8988T (cell line): ENCODE data around the gene NANOGP8.
"Not testable (repeated sequence)": the region's sequence is repeated elsewhere in the genome, so short reads cannot be mapped to it uniquely, and the experiment has no call there.

ENCODE experiments used
- DNase-seq: peaks from one replicate; pipeline ENCODE4 v3.0.0; 2011

Gene NANOGP8

DNA sequence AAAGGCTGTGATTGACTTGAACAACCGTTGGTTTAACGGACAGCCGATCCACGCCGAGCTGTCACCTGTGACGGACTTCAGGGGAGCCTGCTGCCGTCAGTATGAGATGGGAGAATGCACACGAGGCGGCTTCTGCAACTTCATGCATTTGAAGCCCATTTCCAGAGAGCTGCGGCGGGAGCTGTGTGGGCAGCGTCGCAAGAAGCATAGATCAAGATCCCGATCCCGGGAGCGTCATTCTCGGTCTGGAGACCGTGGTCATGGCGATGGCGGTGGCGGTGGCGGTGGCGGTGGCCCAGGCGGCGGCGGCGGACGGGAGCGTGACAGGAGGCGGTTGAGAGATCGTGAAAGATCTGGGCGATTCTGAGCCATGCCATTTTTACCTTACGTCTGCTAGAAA lies 7.8 kb upstream of the NANOGP8 start:
- no peak for DNase-seq

DNA sequence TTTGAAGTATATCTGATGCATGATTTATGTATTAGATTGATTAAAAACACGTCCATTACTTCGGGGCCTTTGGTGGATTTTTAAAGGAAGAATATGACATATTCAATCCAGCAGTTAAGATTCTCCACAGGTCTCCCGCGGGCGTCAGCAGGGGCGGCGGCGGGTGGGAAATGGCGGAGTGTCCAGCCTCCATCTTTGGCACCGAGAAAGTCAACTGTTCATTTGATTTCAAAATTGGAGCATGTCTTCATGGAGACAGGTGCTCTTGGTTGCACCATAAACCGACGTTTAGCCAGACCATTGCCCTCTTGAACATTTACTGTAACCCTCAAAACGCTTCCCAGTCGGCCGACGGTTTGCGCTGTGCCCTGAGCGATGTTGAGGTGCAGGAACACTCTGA lies 7.2 kb upstream of the NANOGP8 start:
- DNase-seq: no peak

DNA sequence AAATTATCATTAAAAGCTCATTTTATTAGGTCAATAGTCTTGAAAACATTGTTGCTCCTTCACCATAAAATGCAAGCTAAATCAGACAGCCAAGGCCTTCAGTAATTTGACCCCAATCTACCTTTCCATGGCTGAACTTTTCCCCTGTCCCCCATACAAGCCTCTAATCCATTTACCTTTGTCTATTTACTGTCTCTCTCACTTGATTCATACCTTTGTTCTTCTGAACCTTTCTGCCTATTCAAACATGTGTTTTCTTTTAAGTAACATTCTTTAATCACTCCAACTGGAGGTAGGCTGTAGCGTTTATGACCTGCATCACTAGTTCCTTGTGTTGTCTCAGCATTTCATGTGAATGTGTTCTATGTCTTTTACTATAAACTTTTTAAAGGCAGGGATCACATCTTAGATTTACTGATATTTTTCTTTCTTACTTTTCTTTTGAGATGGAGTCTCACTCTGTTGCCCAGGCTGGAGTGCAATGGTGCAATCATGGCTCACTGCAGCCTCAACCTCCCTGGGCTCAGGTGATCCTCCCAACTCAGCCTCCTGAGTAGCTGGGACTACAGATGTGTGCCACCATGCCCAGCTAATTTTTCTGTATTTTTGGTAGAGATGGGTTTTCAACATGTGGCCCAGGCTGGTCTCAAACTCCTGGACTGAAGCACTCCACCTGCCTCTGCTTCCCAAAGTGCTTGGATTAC lies 5.2 kb upstream of the NANOGP8 start:
- DNase-seq: no peak

DNA sequence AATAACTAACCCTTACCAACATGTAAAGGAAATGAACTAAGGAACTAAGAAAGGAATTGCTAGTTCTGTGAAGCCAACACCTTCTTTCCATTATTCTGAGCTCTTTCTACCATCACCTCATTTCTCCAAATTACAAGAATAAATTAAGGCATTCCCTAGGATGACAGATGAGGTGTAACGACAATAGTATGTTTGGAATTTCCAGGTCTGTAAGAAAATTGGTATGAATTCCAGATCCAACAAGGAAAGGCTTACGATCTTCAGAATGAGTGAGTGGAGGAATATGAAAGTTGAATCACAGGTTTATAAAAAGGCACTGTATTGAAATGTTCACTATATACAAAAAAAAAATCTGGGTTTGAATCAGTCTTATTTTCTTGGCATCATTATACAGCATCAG lies 4.5 kb upstream of the NANOGP8 start:
- no peak for DNase-seq

DNA sequence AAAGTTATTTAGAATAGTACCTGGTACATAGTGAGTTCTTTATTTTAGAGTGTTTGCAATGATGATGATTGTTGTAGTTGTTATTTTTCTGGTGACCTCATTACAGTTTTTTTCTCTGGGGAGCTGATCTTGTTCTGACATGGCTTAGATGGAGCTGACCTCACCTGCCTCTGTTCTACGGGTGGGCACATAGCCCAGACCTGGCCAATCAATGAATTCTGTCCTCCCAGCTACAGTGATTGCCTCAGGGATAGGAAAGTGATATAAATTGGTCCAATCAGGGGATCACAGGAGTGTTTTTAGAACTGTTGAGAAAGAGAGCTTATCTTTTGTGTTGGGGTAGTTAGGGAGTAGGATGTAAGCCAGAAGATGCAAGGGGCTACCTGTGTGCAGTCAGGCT lies 3.2 kb upstream of the NANOGP8 start:
- DNase-seq: no peak

DNA sequence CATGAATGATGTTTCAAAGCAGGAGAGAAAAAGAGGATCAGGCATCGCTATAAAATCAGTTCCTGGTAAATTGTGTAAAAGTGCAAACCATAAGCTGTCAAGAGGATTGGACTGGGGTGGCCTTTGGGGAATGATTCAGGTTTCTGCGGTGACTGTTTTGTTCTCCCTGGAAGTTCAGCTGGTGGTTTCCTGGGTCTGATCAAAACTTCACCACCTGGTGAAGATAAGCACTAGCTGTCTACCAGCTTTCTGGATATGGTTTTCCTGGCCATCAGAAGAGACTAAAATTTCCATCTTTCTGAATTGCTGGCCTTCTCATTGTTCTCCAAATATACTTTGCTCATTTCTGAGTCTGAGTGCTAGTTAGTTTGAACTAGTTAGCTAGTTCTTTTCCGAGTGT lies 2.7 kb upstream of the NANOGP8 start:
- DNase-seq: no peak

DNA sequence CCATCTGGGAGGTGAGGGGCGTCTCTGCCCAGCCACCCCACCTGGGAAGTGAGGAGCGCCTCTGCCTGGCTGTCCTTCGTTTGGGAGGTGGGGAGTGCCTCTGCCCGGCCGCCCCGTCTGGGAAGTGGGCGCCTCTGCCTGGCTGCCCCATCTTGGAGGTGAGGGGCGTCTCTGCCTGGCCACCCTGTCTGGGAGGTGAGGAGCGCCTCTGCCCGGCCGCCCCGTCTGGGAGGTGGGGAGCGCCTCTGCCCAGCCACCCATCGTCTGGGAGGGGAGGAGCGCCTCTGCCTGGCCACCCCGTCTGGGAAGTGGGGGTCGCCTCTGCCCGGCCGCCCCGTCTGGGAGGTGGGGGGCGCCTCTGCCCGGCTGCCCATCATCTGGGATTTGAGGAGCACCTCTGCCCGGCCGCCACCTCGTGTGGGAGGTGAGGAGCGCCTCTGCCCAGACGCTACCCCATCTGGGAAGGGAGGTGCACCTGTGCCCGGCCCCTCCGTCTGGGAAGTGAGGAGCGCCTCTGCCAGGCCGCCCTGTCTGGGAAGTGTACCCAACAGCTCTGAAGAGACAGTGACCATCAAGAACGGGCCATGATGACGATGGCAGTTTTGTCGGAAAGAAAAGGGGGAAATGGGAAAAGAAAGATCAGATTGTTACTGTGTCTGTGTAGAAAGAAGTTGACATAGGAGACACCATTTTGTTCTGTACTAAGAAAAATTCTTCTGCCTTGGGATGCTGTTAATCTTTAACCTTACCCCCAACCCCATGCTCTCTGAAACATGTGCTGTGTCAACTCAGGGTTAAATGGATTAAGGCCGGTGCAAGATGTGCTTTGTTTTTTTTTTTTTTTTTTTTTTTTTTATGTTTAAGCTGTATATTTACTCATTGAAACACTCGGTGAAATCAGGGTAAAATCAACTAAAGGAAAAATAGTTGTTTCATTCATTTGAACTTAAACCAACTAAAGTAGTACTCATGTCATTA lies 2.4 kb downstream of the NANOGP8 start:
- DNase-seq: not testable (repeated sequence)

DNA sequence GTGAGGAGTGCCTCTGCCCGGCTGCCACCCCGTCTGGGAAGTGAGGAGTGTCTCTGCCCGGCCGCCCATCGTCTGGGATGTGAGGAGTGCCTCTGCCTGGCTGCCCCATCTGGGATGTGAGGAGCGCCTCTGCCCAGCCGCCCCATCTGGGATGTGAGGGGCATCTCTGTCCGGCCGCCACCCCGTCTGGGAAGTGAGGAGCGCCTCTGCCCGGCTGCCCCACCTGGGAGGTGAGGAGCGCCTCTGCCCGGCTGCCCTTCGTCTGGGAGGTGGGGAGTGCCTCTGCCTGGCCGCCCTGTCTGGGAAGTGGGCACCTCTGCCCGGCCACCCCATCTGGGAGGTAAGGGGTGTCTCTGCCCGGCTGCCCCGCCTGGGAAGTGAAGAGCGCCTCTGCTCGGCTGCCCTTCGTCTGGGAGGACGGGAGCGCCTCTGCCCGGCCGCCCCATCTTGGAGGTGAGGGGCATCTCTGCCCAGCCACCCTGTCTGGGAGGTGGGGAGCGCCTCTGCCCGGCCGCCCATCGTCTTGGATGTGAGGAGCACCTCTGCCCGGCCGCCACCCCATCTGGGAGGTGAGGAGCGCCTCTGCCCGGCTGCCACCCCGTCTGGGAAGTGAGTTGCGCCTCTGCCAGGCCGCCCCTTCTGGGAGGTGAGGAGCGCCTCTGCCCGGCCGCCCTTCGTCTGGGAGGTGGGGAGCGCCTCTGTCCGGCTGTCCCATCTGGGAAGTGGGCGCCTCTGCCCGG lies 3.3 kb downstream of the NANOGP8 start:
- DNase-seq: not testable (repeated sequence)

DNA sequence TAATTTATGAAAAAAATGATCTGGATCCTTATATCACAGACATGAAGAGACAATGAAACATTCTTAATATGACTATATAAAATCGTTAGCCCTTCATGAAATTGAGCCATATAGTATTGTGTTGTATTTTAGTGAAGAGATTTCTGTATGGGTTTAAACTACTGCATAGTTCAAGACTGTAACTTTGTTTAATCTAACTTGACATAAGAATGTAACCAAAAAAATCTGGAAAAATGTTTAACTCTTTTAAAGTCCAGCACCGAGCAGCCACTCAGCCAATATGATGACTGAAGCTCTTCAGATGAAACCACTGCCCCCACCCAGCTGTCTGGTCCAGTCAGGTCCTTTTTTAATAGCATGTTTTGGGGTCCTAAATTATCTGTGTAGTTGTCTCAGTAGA lies 4.9 kb downstream of the NANOGP8 start:
- no peak for DNase-seq

DNA sequence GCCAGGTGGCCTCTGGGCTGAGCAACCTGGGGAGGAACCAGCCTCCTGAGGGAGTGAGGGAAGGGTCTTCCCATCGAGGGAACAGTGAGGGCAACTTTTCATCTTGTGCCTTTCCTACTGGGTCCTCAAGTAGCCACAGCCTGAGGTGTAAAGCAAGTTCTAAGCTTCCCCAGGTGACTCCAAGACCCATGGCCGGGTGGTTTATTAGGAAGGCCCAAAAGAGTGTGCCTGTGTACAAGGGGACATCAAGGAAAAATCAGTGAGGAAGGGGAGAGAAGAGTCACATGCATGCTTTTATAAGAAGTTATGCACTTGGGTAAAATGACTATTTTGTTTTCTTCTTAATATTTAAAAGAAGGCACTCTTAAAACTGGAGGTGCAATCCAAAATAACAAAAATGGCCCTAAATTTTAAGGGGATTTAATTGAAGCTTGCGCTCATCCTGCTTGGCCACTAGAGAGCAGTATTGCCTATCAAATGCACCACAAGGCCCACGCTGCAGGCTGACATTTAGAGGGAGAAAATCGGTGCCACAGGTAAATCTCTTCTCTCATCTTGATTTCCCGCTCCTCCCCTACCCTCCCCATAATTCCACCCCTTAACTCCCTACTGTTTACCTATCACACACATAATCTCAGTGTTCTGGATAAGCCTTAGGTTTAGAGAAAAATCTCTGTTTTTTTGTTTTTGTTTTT lies 6.7 kb downstream of the NANOGP8 start:
- peak; percentile 45 for DNase-seq

DNA sequence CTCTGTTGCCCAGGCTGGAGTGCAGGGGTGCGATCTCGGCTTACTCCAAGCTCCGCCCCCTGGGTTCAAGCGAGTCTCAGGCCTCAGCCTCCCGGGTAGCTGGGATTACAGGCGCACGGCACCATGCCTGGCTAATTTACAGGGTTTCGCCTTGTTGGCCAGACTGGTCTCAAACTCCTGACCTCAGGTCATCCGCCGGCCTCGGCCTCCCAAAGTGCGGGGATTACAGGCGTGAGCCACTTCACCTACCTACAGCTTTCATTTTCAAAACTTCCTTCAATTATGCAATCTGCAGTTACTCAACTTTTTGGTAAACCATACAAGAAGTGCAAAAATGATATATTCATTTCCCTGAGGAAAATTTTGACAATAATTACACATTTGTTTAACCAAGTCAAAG lies 14.0 kb downstream of the NANOGP8 start:
- no peak for DNase-seq

DNA sequence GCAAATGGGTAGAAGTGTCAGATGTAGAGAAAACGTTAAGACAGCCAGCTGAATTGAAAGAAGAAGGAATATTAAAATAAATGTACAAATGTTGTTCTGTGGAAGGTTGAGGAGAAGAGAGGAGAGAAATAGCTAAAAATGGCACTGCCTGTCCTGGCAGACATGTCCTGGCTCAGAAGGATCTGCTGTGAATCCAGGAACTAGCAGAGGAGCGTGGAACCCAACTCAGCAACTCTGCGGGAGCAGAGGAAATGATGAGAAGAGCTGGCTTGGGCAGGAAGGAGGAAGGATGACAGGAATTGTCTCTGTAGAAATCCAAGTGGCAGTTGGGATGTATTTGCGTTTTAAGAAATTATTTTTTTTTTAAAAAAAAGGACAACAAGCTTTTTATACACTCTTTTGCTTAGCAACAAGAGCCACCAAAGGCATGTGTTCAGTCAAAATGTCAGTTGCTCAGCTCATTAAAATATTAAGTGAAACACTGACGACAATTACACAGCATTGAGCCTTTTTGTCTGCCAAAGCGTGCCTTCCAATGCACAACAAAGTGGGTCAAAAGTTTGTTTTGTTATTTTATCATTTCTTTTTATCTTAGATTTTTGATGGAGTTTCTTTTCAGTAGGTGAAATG lies 16.1 kb downstream of the NANOGP8 start:
- no peak for DNase-seq

DNA sequence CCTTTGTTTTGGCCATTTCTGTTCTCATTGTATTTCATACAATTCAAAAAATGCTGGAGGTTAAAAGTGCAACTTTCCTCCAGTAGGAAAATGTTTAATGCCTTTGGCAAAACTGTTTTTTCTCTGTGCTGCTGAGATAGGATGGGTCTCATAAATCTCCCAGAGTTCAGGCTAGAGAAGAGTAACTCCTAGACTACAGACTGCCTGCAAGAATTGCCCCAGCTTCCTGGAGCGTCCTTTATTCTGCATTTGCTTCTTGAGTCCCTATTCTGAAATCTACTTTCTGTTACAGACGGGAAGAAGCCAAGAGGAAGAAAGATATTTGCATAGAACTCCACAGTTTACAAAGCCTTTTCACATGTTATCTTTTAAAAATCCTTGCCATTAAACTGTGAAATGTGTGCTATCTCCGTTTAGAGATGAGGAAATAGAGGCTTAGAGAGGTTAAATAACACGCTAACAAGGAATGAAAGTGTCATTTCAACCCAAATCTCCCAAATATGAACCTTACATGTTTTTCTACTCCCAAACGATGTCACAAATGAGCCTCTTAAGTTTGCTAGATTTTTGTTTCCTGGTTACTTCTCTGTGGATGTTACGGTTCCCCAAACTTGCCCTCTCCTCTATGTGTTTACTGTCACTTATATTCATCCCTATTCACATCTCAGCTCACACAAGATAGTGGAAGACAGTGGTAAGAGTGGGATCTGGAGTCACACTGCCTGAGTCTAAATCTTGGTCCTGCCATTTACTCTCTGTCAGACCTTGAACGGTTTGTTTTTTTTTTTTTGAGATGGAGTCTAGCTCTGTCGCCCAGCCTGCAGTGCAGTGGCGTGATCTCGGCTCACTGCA lies 17.4 kb downstream of the NANOGP8 start:
- no peak for DNase-seq

DNA sequence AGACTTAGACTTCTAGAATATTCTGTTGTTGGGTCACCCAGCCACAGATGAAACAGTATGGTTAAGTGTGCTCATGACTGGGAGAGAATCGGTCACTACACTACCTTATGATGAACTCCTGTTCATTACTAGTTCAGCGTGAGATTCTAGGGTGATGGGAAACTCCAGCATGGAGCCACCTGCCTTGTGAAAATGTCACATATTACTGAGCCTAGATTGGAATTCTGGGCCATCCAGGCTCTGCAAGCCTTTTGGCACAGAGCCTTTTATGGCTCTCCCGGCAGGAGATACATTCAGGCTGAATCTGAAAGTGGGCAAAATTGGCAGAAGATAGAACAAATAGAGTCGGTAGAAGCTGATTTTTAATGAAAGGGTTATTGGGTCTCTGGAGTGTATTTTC lies 19.0 kb downstream of the NANOGP8 start:
- no peak for DNase-seq

DNA sequence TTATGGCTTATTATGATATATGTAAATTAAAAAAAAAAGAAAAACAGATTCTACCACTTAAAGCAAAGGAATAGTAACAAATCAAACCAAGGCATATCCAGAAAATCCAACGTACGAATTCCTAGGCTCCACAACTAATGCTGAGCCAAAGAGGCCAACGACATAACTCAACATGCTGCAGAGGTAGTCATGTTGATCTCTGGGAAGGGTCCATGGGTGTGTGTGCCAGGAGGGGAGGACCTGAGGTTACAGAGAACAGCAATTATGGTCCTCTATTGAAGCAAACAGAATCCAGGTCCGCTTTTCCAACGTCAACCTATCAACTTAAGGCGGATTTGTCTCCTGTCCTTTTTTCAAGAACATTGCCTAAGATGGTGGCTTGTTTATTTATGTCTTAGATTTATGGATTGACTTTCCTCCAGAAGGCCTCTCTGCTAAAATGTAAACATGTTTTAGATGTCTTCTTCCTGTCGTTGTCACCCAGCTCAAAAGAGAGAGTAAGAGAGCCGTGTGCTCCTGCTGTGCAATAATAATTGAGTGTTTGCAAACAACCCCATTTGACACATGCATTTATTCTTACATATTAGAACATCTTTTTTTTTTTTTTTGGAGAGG lies 20.4 kb downstream of the NANOGP8 start:
- no peak for DNase-seq

DNA sequence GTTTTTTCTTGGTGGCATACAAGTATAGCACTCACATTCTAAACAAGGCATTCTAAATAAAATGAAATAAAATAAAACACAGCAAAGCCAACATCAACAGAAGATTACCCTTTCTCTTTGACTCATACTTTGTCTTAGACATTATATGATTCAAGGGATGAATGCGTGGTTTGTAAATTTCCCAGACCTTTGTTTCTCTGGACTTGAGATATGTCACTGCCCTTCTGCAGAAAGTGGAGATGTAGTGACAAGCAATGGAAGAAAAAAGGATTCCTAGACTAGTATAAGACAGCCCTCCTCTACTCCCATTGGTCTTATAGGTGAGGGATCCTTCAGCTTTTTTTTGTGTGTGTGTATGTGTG lies 22.4 kb downstream of the NANOGP8 start:
- no peak for DNase-seq

DNA sequence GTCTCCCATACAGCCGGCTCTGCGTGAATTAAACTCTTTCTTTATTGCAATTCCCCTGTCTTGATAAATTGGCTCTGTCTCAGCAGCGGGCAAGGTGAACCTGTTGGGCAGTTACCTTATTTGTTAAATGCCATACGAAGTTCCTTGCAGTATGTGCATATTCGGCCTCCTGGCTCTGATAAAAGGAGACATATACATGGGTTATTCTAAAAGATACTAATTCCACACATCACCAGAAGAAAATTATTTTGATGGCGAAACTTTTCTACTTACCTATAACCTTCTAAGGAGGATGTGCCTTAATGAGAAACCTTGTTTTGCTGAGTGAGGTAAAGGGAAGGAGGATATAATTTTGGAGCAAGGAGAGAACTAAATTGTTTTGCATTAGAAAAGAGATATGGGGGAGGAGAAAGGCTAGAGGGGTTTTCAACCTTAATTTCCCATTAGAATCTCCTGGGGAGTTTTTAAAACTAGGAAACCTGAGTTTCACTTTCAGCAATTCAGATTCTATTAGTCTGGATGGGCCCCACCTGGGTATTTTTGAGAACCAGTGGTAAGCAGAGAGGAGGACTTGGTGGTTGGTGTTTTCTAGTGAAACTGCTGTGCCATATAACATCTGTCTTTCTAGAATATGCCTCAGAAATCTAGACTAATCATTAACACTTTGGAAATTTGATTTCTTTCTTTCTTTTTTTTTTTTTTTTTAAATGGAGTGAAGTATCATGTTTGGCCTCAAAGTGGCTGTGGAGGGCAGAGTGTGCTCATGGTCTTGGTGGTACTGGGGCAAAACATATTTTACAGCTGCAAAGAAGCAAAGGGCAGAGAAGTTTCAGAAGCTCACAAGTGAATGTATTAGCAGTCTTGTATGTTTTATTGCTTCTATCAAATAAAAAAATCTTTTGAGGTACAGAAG lies 23.0 kb downstream of the NANOGP8 start:
- no peak for DNase-seq

DNA sequence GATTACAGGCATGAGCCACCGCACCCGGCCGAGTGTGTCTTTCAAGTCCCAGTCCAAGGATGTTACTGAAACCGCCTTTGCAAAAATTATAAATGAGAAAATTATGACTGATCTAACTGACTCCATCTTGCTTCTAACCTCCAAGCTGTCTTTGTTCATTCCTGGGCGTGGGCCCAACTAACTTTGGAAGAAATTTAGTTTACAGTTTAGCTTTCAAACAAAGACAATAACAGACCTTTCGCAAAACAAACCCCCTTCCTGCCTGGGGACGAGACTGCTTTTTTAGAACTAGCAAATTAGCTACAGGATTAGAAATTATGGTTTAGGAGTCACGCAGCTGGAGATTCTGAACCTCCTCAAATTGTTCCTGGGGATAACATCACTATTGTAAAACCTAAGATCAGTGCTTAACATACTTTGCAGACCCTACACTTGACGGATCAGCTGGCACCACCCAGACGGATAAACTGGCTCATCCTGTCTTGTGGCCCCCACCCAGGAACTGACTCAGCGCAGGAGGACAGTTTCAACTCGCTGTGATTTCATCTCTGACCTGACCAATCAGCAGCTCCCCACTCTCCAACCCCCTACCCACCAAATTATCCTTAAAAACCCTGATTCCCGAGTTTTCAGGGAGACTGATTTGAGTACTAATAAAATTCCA lies 23.8 kb downstream of the NANOGP8 start:
- no peak for DNase-seq

DNA sequence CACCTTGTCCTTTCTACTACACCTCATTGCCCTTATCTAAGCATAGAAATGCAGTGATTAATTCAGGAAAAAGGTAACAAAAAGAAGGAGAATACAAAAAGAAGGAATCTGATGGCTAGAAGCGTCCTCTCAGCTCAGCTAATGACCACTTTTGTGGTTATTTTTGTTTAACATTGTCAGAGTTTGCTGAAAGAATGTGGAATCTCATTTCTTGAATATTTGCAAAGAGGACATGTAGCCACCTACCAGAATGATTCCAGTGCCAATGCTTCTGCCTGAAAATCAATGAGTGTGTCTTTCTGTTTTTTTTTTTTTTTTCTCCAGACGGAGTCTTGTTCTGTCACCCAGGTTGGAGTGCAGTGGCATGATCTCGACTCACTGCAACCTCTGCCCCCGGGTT lies 24.5 kb downstream of the NANOGP8 start:
- no peak for DNase-seq
